Fibroblast of lung (primary cell): ENCODE results near the gene SMIM12. TPM values are rescaled to one million over a fixed set of nuclear protein-coding genes. Genes with fewer than 3 reads are reported as not detected.

ENCODE experiments used
- DNase-seq, 2 donors: peaks; one replicate each; pipeline versions ENCODE4 v3.0.0 to v3.0.0-alpha.2; 2010; ENCODE audit warnings: low read depth in 2 of 2
- H2AFZ ChIP-seq: 2 replicates; pipeline ENCODE4 v1.5.1; 2012; ENCODE audit warnings: low read length, control low read depth, inconsistent platforms
- H3K27ac ChIP-seq: 2 replicates; pipeline ENCODE4 v1.5.1; 2011; ENCODE audit warnings: low read length, control low read depth; ENCODE audit not compliant: insufficient read depth
- H3K27me3 ChIP-seq: 2 replicates; pipeline ENCODE4 v1.5.1; 2011; ENCODE audit warnings: mild to moderate bottlenecking, low read length; ENCODE audit not compliant: control insufficient read depth, insufficient read depth
- H3K36me3 ChIP-seq: 2 replicates; pipeline ENCODE4 v1.5.1; 2011; ENCODE audit warnings: low read length; ENCODE audit not compliant: control insufficient read depth, insufficient read depth
- H3K4me1 ChIP-seq: 2 replicates; pipeline ENCODE4 v1.5.1; 2011; ENCODE audit warnings: low read length; ENCODE audit not compliant: control insufficient read depth, insufficient read depth; ENCODE audit errors: extremely low read depth
- H3K4me2 ChIP-seq: 2 replicates; pipeline ENCODE4 v1.5.1; 2011; ENCODE audit warnings: low read length, control low read depth; ENCODE audit not compliant: insufficient read depth; ENCODE audit errors: extremely low read depth
- H3K4me3 ChIP-seq, 4 experiments: fragments of 200-600 bp in 1 of 4; sonication (generic) in 1 of 4; replicated peaks in 1 of 4; 2 replicates each; pipeline ENCODE4 v1.5.1; 2011 to 2016; ENCODE audit warnings: low read length in 4 of 4, low read depth in 3 of 4, mild to moderate bottlenecking in 3 of 4, control low read depth in 2 of 4, inconsistent platforms in 1 of 4, mixed read lengths in 1 of 4; ENCODE audit not compliant: insufficient read depth in 1 of 4; ENCODE audit errors: control extremely low read depth in 1 of 4
- H3K79me2 ChIP-seq: 2 replicates; pipeline ENCODE4 v1.5.1; 2012; ENCODE audit warnings: mild to moderate bottlenecking, low read length, inconsistent platforms; ENCODE audit not compliant: control insufficient read depth, insufficient read depth
- H3K9ac ChIP-seq: 2 replicates; pipeline ENCODE4 v1.5.1; 2011; ENCODE audit warnings: mild to moderate bottlenecking, low read length, control low read depth; ENCODE audit not compliant: insufficient read depth
- H3K9me3 ChIP-seq: 2 replicates; pipeline ENCODE4 v1.5.1; 2012; ENCODE audit warnings: low read depth, low read length; ENCODE audit not compliant: control insufficient read depth, insufficient read depth
- H4K20me1 ChIP-seq: 2 replicates; pipeline ENCODE4 v1.5.1; 2011; ENCODE audit warnings: low read length; ENCODE audit not compliant: control insufficient read depth, insufficient read depth; ENCODE audit errors: extremely low read depth
- EZH2 ChIP-seq: IDR thresholded peaks from 2 replicates; pipeline ENCODE4 v1.5.1; 2012; ENCODE audit warnings: low read length, control low read depth, mild to moderate bottlenecking; ENCODE audit errors: missing control alignments
- polyA plus RNA-seq, 2 donors: library from polyadenylated mRNA; depleted of rRNA in 1 of 2; stranded (reverse) in 1 of 2; unstranded in 1 of 2; fragments of >200 nt; gene quantifications; 2 replicates each; pipeline ENCODE4 v1.2.1, GENCODE V29; 2011 to 2012; ENCODE audit warnings: missing spikeins in 1 of 2
- total RNA-seq: library from RNA; depleted of rRNA; stranded (reverse); fragments of >200 nt; gene quantifications from 2 replicates; pipeline ENCODE4 v1.2.1, GENCODE V29; 2014
- TF ChIP-seq, protein P1 (sequence below), 2 donors: IDR thresholded peaks in 1 of 2; conservative IDR thresholded peaks in 1 of 2; 1 replicate in 1 of 2; 2 replicates in 1 of 2; pipeline ENCODE4 v1.5.1; 2011 to 2012; ENCODE audit warnings: low read length in 2 of 2, control low read depth in 1 of 2, inconsistent platforms in 1 of 2, low read depth in 1 of 2, mild to moderate bottlenecking in 1 of 2

The SMIM12 gene
- total and polyA plus RNA-seq, 2 donors (not counting 1 experiment from before 2014, with no cell fraction given) = 18.2 to 59.7 TPM

DNA sequence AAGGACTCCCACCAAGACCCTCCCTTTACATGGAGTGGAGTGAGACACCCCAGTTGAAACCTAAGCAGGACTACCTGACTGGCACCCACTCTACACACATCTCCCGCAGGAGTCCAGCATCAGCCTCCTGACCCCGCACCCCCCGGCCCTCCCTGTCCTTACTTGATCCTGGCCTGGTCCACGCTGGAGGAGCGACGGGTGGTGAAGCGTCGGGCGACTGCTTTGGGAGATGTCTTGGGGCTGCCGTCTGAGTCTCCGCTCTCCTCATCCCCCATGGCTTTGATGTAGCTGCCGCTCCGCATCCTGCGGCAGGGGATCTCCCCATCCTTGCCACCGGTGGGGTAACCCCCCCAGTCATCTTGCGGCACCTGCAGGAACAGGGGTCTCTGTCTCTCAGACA is 40.4 kb upstream of the SMIM12 start:
- DNase-seq = no peak
- TF ChIP-seq, protein P1, sequence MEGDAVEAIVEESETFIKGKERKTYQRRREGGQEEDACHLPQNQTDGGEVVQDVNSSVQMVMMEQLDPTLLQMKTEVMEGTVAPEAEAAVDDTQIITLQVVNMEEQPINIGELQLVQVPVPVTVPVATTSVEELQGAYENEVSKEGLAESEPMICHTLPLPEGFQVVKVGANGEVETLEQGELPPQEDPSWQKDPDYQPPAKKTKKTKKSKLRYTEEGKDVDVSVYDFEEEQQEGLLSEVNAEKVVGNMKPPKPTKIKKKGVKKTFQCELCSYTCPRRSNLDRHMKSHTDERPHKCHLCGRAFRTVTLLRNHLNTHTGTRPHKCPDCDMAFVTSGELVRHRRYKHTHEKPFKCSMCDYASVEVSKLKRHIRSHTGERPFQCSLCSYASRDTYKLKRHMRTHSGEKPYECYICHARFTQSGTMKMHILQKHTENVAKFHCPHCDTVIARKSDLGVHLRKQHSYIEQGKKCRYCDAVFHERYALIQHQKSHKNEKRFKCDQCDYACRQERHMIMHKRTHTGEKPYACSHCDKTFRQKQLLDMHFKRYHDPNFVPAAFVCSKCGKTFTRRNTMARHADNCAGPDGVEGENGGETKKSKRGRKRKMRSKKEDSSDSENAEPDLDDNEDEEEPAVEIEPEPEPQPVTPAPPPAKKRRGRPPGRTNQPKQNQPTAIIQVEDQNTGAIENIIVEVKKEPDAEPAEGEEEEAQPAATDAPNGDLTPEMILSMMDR (conservative IDR thresholded peaks at IDR 0.05 in 1 of 2, IDR thresholded peaks at IDR 0.05 in 1 of 2; ENCODE audit: low read depth in 1 of 2, low read length in 2 of 2) = no peak
- no peak for TF ChIP-seq EZH2
- Histone ChIP-seq H3K4me2 (no peak overlapping the region), H2AFZ (no peak overlapping the region), H3K27me3 (no peaks in the 10 kb centered on the region), H3K9me3 (no peaks in the 10 kb centered on the region), H3K79me2 (no peaks in the 10 kb centered on the region), H3K9ac (no peak overlapping the region), H3K36me3 (no peaks in the 10 kb centered on the region), H4K20me1 (no peaks in the 10 kb centered on the region), H3K4me3 (no peak overlapping the region), H3K27ac (no peak overlapping the region), H3K4me1 (no peaks in the 10 kb centered on the region)

DNA sequence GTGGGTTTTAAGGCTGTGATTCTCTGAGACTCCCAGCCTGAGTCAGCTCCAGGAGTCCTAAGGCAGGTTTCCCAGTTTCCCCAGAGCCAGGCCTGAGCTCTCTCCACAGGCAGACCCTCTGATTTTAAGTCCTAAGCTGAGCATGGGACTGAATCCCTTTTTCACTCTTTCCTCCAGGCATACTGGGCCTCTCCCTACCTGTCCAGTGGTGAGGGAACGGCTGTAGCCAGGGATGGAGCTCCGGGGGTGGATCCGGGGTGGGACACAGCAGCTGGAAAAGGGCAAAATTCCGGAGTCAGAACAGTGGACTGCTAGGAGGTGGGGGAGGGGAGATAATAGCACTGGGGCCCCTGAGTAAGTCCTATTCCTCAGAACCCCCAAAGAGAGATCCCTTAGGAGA is 39.9 kb upstream of the SMIM12 start:
- no peak for DNase-seq
- no peak overlapping the region for H2AFZ ChIP-seq
- H3K9me3 ChIP-seq = no peaks in the 10 kb centered on the region
- H3K4me2 ChIP-seq = no peak overlapping the region
- H3K79me2 ChIP-seq = no peaks in the 10 kb centered on the region
- no peak overlapping the region for H3K4me3 ChIP-seq
- H3K4me1 ChIP-seq = no peaks in the 10 kb centered on the region
- H3K9ac ChIP-seq = no peak overlapping the region
- no peaks in the 10 kb centered on the region for H4K20me1 ChIP-seq
- H3K27ac ChIP-seq = no peak overlapping the region
- H3K27me3 ChIP-seq = no peaks in the 10 kb centered on the region
- no peak for TF ChIP-seq EZH2
- TF ChIP-seq, protein P1 (conservative IDR thresholded peaks at IDR 0.05 in 1 of 2, IDR thresholded peaks at IDR 0.05 in 1 of 2; ENCODE audit: low read depth in 1 of 2, low read length in 2 of 2) = no peak
- H3K36me3 ChIP-seq = no peaks in the 10 kb centered on the region

DNA sequence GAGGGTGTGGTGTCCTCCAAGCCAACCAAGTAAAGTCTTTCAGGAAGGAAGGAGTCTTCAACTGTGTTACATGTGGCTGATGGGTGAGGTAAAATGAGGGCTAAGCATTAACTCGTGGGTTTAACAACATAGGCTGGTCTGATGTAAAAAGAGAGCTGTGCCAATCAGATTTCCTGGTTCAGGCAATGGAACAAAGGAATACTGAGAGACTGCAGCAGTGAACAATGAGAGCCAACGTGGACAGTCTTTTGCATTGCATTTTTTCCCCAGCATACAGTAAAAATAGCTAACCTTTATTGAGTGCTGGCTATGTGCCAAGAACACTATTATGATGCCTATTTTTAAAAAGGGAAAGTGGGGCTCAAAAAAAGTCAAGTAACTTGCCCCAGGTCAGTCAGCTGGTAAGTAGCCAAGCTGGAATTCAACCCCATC is 38.8 kb upstream of the SMIM12 start:
- no peak for DNase-seq
- H3K4me3 ChIP-seq = no peak overlapping the region
- TF ChIP-seq, protein P1 (conservative IDR thresholded peaks at IDR 0.05 in 1 of 2, IDR thresholded peaks at IDR 0.05 in 1 of 2; ENCODE audit: low read depth in 1 of 2, low read length in 2 of 2) = no peak
- no peak for TF ChIP-seq EZH2
- H3K36me3 ChIP-seq = no peaks in the 10 kb centered on the region
- no peak overlapping the region for H3K9ac ChIP-seq
- H3K4me2 ChIP-seq = no peak overlapping the region
- H2AFZ ChIP-seq = no peak overlapping the region
- no peak overlapping the region for H3K27ac ChIP-seq
- H3K4me1 ChIP-seq = no peaks in the 10 kb centered on the region
- H4K20me1 ChIP-seq = no peaks in the 10 kb centered on the region
- no peaks in the 10 kb centered on the region for H3K9me3 ChIP-seq
- no peaks in the 10 kb centered on the region for H3K79me2 ChIP-seq
- no peaks in the 10 kb centered on the region for H3K27me3 ChIP-seq
